HepG2 (cell line): ENCODE measurements around the gene MAVS. TPM values are rescaled to one million over a fixed set of nuclear protein-coding genes. Genes with fewer than 3 reads are reported as not detected.

ENCODE experiments used
- BRD4 ChIP-seq: sonication (generic); formaldehyde crosslinking; IDR thresholded peaks from 2 replicates; pipeline ENCODE4 v1.4.0; 2020; ENCODE audit warnings: missing genetic modification reagents
- ETV5 ChIP-seq: IDR thresholded peaks from 2 replicates; pipeline ENCODE4 v1.6.1; 2018; ENCODE audit warnings: missing biosample characterization, missing genetic modification reagents, inconsistent platforms, borderline replicate concordance
- GATAD2A ChIP-seq: IDR thresholded peaks from 2 replicates; pipeline ENCODE4 v1.6.1; 2016
- HHEX ChIP-seq: IDR thresholded peaks from 2 replicates; pipeline ENCODE4 v1.6.1; 2016; ENCODE audit warnings: control low read depth
- JARID2 ChIP-seq: sonication (generic); formaldehyde crosslinking; IDR thresholded peaks from 2 replicates; pipeline ENCODE4 v1.8.1; 2023; ENCODE audit warnings: missing genetic modification reagents, inconsistent platforms; ENCODE audit not compliant: insufficient replicate concordance
- KDM5B ChIP-seq: sonication (generic); formaldehyde crosslinking; IDR thresholded peaks from 2 replicates; pipeline ENCODE4 v1.4.0; 2020; ENCODE audit warnings: missing genetic modification reagents, mild to moderate bottlenecking, borderline replicate concordance
- KMT2B ChIP-seq: IDR thresholded peaks from 2 replicates; pipeline ENCODE4 v1.6.1; 2016; ENCODE audit warnings: missing genetic modification reagents, missing compliant biosample characterization
- NR3C1 ChIP-seq: sonication (generic); formaldehyde crosslinking; IDR thresholded peaks from 2 replicates; pipeline ENCODE4 v1.4.0; 2020; ENCODE audit warnings: missing genetic modification reagents
- NRL ChIP-seq: sonication (generic); formaldehyde crosslinking; IDR thresholded peaks from 2 replicates; pipeline ENCODE4 v1.5.0; 2020; ENCODE audit warnings: missing genetic modification reagents, mild to moderate bottlenecking, moderate library complexity, borderline replicate concordance
- PPARG ChIP-seq: conservative IDR thresholded peaks from 2 replicates; pipeline ENCODE4 v1.6.1; 2016; ENCODE audit warnings: missing biosample characterization, missing genetic modification reagents
- STAT5B ChIP-seq: sonication (generic); formaldehyde crosslinking; IDR thresholded peaks from 2 replicates; pipeline ENCODE4 v1.4.0; 2020; ENCODE audit warnings: missing genetic modification reagents
- ZC3H13 ChIP-seq: sonication (generic); formaldehyde crosslinking; IDR thresholded peaks from 2 replicates; pipeline ENCODE4 v1.8.1; 2023; ENCODE audit warnings: mild to moderate bottlenecking, missing genetic modification reagents, moderate library complexity
- ZMAT3 ChIP-seq: sonication (generic); formaldehyde crosslinking; conservative IDR thresholded peaks from 2 replicates; pipeline ENCODE4 v1.7.0; 2021; ENCODE audit warnings: missing genetic modification reagents
- ZNF101 ChIP-seq: sonication (generic); formaldehyde crosslinking; IDR thresholded peaks from 2 replicates; pipeline ENCODE4 v1.4.0; 2020; ENCODE audit warnings: mild to moderate bottlenecking, low read depth, missing genetic modification reagents, borderline replicate concordance
- ZNF670 ChIP-seq: sonication (generic); formaldehyde crosslinking; IDR thresholded peaks from 2 replicates; pipeline ENCODE4 v1.8.0; 2022; ENCODE audit warnings: mild to moderate bottlenecking, missing genetic modification reagents, borderline replicate concordance
- ZNF782 ChIP-seq: sonication (generic); formaldehyde crosslinking; IDR thresholded peaks from 2 replicates; pipeline ENCODE4 v1.4.0; 2020; ENCODE audit warnings: missing genetic modification reagents, mild to moderate bottlenecking, borderline replicate concordance
- ZNF879 ChIP-seq: sonication (generic); formaldehyde crosslinking; IDR thresholded peaks from 2 replicates; pipeline ENCODE4 v1.8.1; 2023; ENCODE audit warnings: missing genetic modification reagents
- ZNF883 ChIP-seq: sonication (generic); formaldehyde crosslinking; IDR thresholded peaks from 2 replicates; pipeline ENCODE4 v1.5.1; 2020; ENCODE audit warnings: mild to moderate bottlenecking, missing genetic modification reagents; ENCODE audit errors: not compliant biosample characterization
- polyA plus RNA-seq, 8 experiments: library from polyadenylated mRNA; depleted of rRNA in 3 of 8; stranded (reverse) in 7 of 8; unstranded in 1 of 8; fragments of >200 nt; fragmentation: Illumina TruSeq in 4 of 8; extraction: Trizol in 4 of 8; gene quantifications; 2 replicates each; pipeline versions ENCODE4 v1.2.1 to v1.2.3, GENCODE V29; 2011 to 2016; ENCODE audit warnings: low read depth in 4 of 8, missing spikeins in 1 of 8, mixed read lengths in 1 of 8; ENCODE audit not compliant: insufficient read depth in 1 of 8
- total RNA-seq, 5 experiments: library from RNA; depleted of rRNA; stranded (reverse); fragments of >200 nt; fragmentation: Illumina TruSeq; extraction: Trizol; gene quantifications; 2 replicates each; pipeline ENCODE4 v1.2.3, GENCODE V29; 2016; ENCODE audit warnings: low read depth in 1 of 5
- TF ChIP-seq, protein P1 (sequence below): sonication (generic); formaldehyde crosslinking; IDR thresholded peaks from 2 replicates; pipeline ENCODE4 v1.4.0; 2020; ENCODE audit warnings: missing genetic modification reagents, borderline replicate concordance
- TF ChIP-seq, protein P2 (sequence below): sonication (generic); formaldehyde crosslinking; IDR thresholded peaks from 2 replicates; pipeline ENCODE4 v1.5.0; 2020; ENCODE audit warnings: mild to moderate bottlenecking, missing genetic modification reagents, borderline replicate concordance
- TF ChIP-seq, protein P3 (sequence below): sonication (generic); formaldehyde crosslinking; IDR thresholded peaks from 2 replicates; pipeline ENCODE4 v1.8.0; 2022; ENCODE audit warnings: mild to moderate bottlenecking, missing genetic modification reagents; ENCODE audit not compliant: insufficient replicate concordance

The MAVS gene
- total and polyA plus RNA-seq, 2 of the 13 experiments (the other 11 are each of a cell fraction or from before 2014, with no cell fraction given) = 27.3 to 36.6 TPM

DNA sequence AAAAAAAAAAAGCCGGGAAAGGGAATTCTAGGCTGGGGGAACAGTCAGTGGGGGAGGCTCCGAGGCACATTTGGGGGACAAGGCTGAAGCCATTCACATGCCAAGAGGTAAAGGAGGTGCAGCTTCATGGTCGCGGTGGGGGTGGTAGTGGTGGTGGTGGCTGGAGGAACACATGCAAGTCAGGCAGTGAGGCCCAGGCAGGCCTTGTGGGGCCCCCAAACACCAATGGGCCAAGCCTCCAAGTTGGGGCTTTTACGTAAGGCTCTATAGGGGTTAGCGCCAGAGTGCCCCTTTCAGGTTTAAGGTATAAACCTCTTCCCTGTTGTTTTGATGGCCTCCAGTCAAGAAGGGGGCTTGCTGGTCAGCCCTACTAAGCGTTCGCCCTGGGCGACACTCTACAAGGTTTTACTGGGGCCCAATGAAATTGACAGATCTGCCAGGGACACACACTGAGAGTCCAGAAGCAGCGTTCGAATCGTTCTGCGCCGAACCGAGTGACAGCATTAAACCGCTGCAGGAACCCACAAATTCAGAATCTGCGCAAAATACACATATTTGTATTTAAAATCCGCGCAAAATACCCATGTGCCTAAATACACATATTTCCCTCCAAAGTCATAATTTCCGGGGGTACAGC lies 27.1 kb upstream of the MAVS start (continued):
- TF ChIP-seq ZNF782 (CRISPR knock-in tag) (0 out of 2 replicates have a peak, but pooled peaks have one; percentile 11), HHEX (CRISPR knock-in tag) (no peak), JARID2 (no peak), ZNF883 (CRISPR knock-in tag) (no peak), ZNF101 (CRISPR knock-in tag) (no peak), ZC3H13 (no peak), KDM5B (CRISPR knock-in tag) (no peak), GATAD2A (no peak), ZNF670 (CRISPR knock-in tag) (0 out of 2 replicates have a peak, but pooled peaks have one; percentile 68), ZNF879 (CRISPR knock-in tag) (0 out of 2 replicates have a peak, but pooled peaks have one; percentile 19), NRL (CRISPR knock-in tag) (no peak), STAT5B (0 out of 2 replicates have a peak, but pooled peaks have one; percentile 25), NR3C1 (CRISPR knock-in tag) (no peak), KMT2B (CRISPR knock-in tag) (no peak), ZMAT3 (CRISPR knock-in tag) (no peak), PPARG (CRISPR knock-in tag) (no peak), BRD4 (CRISPR knock-in tag) (no peak), ETV5 (CRISPR knock-in tag) (no peak)
- TF ChIP-seq, protein P1, sequence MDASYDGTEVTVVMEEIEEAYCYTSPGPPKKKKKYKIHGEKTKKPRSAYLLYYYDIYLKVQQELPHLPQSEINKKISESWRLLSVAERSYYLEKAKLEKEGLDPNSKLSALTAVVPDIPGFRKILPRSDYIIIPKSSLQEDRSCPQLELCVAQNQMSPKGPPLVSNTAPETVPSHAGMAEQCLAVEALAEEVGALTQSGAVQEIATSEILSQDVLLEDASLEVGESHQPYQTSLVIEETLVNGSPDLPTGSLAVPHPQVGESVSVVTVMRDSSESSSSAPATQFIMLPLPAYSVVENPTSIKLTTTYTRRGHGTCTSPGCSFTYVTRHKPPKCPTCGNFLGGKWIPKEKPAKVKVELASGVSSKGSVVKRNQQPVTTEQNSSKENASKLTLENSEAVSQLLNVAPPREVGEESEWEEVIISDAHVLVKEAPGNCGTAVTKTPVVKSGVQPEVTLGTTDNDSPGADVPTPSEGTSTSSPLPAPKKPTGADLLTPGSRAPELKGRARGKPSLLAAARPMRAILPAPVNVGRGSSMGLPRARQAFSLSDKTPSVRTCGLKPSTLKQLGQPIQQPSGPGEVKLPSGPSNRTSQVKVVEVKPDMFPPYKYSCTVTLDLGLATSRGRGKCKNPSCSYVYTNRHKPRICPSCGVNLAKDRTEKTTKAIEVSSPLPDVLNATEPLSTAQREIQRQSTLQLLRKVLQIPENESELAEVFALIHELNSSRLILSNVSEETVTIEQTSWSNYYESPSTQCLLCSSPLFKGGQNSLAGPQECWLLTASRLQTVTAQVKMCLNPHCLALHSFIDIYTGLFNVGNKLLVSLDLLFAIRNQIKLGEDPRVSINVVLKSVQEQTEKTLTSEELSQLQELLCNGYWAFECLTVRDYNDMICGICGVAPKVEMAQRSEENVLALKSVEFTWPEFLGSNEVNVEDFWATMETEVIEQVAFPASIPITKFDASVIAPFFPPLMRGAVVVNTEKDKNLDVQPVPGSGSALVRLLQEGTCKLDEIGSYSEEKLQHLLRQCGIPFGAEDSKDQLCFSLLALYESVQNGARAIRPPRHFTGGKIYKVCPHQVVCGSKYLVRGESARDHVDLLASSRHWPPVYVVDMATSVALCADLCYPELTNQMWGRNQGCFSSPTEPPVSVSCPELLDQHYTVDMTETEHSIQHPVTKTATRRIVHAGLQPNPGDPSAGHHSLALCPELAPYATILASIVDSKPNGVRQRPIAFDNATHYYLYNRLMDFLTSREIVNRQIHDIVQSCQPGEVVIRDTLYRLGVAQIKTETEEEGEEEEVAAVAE = 0 out of 2 replicates have a peak, but pooled peaks have one; percentile 30
- TF ChIP-seq, protein P2, sequence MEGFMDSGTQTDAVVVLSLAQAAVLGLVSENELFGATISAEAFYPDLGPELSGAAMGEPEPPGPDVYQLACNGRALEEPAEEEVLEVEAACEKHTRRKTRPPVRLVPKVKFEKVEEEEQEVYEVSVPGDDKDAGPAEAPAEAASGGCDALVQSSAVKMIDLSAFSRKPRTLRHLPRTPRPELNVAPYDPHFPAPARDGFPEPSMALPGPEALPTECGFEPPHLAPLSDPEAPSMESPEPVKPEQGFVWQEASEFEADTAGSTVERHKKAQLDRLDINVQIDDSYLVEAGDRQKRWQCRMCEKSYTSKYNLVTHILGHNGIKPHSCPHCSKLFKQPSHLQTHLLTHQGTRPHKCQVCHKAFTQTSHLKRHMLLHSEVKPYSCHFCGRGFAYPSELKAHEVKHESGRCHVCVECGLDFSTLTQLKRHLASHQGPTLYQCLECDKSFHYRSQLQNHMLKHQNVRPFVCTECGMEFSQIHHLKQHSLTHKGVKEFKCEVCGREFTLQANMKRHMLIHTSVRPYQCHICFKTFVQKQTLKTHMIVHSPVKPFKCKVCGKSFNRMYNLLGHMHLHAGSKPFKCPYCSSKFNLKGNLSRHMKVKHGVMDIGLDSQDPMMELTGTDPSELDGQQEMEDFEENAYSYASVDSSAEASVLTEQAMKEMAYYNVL (CRISPR knock-in tag) = no peak
- TF ChIP-seq, protein P3, sequence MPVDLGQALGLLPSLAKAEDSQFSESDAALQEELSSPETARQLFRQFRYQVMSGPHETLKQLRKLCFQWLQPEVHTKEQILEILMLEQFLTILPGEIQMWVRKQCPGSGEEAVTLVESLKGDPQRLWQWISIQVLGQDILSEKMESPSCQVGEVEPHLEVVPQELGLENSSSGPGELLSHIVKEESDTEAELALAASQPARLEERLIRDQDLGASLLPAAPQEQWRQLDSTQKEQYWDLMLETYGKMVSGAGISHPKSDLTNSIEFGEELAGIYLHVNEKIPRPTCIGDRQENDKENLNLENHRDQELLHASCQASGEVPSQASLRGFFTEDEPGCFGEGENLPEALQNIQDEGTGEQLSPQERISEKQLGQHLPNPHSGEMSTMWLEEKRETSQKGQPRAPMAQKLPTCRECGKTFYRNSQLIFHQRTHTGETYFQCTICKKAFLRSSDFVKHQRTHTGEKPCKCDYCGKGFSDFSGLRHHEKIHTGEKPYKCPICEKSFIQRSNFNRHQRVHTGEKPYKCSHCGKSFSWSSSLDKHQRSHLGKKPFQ (CRISPR knock-in tag) = no peak
